ENCODE measurements around the gene KATNB1. TPM values are rescaled to one million over a fixed set of nuclear protein-coding genes. Genes with fewer than 3 reads are reported as not detected.
"Not testable (repeated sequence)": the region's sequence is repeated elsewhere in the genome, so short reads cannot be mapped to it uniquely, and the experiment has no call there.

Gene KATNB1
- total and polyA plus RNA-seq, 4 experiments from 2014 or later, result 23.6 to 26.1 (median 25.5) TPM

DNA sequence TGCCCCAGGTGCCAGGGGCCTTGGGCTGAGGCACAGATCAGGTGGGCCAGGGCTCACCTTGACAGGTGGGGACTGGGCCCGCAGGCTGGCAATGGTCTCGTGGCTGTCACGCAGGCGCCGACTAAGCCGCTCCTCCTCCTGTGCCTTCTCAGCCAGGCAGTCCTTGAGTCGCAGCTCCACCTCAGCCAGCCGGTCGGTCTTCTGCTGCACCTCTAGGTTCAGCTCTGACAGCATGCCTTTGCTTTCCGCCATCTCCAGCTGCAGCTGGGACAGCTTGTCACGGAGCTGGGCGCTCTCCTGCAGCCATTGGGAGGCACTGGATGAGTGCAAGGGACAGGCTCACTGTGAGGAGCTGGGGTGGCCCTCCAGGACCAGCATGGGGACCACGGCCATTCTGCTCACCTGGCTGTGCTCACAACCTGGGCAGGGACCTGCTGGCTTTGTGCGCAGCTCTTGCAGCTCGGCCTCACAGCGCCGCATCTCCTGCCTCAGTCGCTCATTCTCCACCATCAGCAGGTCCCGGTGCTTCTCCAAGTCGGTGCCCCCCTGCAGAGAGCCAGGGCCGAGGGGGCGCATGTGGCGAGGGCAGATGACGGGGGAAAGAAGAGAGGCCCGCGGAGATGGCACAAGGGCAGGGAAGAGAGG is 35.7 kb downstream of the KATNB1 start:
- Mint-ChIP-seq H3K9me3 (no peaks in the 10 kb centered on the region), H3K27ac (peak overlapping the region in 1 of 7 donors; percentile 11), H3K4me3 (no peak overlapping the region), H3K36me3 (no peaks in the 10 kb centered on the region), H3K27me3 (no peaks in the 10 kb centered on the region), H3K4me1 (no peaks in the 10 kb centered on the region)
- intact Hi-C loops (cut with micrococcal nuclease), result no loop called here
- Histone ChIP-seq H3K4me1 (ENCODE audit: insufficient read depth, low read length) (no peaks in the 10 kb centered on the region), H3K36me3 (ENCODE audit: insufficient read depth, low read length) (no peaks in the 10 kb centered on the region), H3K4me3 (ENCODE audit: low read length in 2 of 2) (no peak overlapping the region), H3K27me3 (ENCODE audit: insufficient read depth, low read length) (no peaks in the 10 kb centered on the region), H3K9me3 (ENCODE audit: control insufficient read depth in 1 of 2, low read length in 2 of 2) (no peaks in the 10 kb centered on the region), H3K27ac (ENCODE audit: low read depth, low read length) (no peak overlapping the region)
- CTCF ChIA-PET (ENCODE audit: partially characterized antibody), result no interaction called here
- POLR2A ChIA-PET (ENCODE audit: partially characterized antibody), result no interaction called here
- no peak for DNase-seq

DNA sequence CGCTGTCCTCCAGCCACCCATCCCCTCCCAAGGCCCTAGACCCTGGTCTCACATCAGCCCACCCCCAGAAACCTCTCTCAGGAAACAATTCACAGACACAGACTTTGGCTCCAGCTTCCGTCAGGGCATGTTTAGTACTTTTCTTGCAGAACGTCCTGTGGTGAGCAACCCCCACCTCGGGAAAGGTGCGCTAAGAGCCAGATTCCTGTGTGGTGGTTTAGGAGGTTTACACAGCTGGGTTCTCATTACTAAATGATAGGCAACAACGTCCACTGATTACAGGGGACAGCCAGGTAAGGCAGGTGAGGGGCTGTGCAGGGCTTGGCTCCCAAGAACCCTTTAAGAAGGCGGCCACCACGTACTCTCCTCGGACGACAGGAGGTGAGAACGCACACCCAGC is 37.4 kb downstream of the KATNB1 start:
- Mint-ChIP-seq H3K36me3 (no peaks in the 10 kb centered on the region), H3K4me1 (no peaks in the 10 kb centered on the region), H3K4me3 (no peak overlapping the region), H3K27ac (no peak overlapping the region), H3K9me3 (no peaks in the 10 kb centered on the region), H3K27me3 (no peaks in the 10 kb centered on the region)
- H3K27ac ChIP-seq (ENCODE audit: low read depth, low read length), result no peak overlapping the region
- H3K4me3 ChIP-seq (ENCODE audit: low read length in 2 of 2), result no peak overlapping the region
- H3K9me3 ChIP-seq (ENCODE audit: control insufficient read depth in 1 of 2, low read length in 2 of 2), result no peaks in the 10 kb centered on the region
- ChIA-PET POLR2A (ENCODE audit: partially characterized antibody) (no interaction called here), CTCF (ENCODE audit: partially characterized antibody) (no interaction called here)
- DNase-seq, result no peak
- no peaks in the 10 kb centered on the region for H3K4me1 ChIP-seq (ENCODE audit: insufficient read depth, low read length)
- H3K36me3 ChIP-seq (ENCODE audit: insufficient read depth, low read length), result no peaks in the 10 kb centered on the region
- H3K27me3 ChIP-seq (ENCODE audit: insufficient read depth, low read length), result no peaks in the 10 kb centered on the region
- intact Hi-C loops (cut with micrococcal nuclease), result no loop called here

DNA sequence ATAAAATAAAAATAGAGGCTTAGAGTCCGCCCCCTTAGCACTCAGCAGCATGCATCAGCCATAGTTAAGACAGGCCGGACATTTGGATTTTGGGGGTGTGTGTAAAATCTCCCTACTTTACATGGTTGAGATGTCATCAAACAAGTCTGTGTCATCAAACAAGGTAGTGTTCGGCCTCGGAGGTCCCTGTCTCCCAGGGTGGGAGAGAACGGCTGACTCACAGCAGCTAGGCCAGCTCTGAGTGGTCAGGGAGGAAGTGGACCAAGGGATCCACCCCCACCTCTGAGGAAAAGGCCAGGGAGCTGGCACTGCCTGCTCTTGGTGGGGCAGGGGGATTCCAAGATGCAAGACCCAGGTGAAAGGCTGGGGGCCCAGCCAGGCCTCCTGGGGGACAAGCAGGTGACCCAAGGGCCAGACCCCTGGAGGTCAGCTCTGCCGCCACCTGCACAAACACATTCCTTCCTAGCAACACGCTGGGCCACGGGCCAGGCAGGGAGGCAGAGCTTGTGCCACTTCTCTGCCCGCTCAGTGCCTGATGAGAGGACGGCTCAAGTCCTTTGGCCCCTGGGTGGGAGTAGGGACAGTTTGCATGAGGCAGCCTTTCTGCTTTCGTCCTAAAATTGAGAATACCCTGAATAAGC is 38.2 kb downstream of the KATNB1 start:
- no peaks in the 10 kb centered on the region for H3K27me3 Mint-ChIP-seq
- H3K27ac Mint-ChIP-seq, result no peak overlapping the region
- no peaks in the 10 kb centered on the region for H3K4me1 Mint-ChIP-seq
- no peaks in the 10 kb centered on the region for H3K36me3 ChIP-seq (ENCODE audit: insufficient read depth, low read length)
- ChIA-PET POLR2A (ENCODE audit: partially characterized antibody) (no interaction called here), CTCF (ENCODE audit: partially characterized antibody) (no interaction called here)
- DNase-seq, result no peak
- no peaks in the 10 kb centered on the region for H3K36me3 Mint-ChIP-seq
- H3K4me3 ChIP-seq (ENCODE audit: low read length in 2 of 2), result no peak overlapping the region
- H3K4me1 ChIP-seq (ENCODE audit: insufficient read depth, low read length), result no peaks in the 10 kb centered on the region
- no peaks in the 10 kb centered on the region for H3K9me3 Mint-ChIP-seq
- no peak overlapping the region for H3K27ac ChIP-seq (ENCODE audit: low read depth, low read length)
- intact Hi-C loops (cut with micrococcal nuclease), result no loop called here
- H3K27me3 ChIP-seq (ENCODE audit: insufficient read depth, low read length), result no peaks in the 10 kb centered on the region
- H3K4me3 Mint-ChIP-seq, result no peak overlapping the region
- no peaks in the 10 kb centered on the region for H3K9me3 ChIP-seq (ENCODE audit: control insufficient read depth in 1 of 2, low read length in 2 of 2)

DNA sequence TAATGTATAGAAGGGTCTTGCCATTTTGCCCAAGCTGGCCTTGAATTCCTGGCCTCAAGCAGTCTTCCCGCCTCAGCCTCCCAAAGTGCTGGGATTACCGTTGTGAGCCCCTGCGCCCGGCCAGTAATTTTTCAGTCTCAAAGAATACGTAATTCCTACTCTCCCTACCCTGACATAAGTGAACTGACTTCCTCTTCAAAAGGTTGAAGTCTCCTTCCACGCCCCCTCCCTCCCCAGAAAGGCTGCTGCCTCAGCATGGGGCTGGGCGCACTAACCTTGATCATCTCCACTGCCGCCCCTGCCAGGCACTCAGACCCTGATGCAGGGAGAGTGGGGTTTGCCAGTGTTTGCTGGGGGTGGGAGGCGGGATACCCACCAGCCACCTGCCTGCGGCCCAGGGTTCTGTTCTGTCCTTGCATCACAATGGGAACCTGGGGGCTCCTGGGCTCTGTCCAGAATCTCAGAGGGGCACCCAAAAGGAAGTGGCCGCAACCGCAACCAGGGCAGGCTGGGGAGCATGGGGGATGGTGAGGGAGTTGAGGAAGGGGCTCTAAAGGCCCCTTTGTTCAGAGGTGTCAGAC is 39.2 kb downstream of the KATNB1 start:
- H3K4me3 ChIP-seq (ENCODE audit: low read length in 2 of 2), result no peak overlapping the region
- ChIA-PET CTCF (ENCODE audit: partially characterized antibody) (no interaction called here), POLR2A (ENCODE audit: partially characterized antibody) (no interaction called here)
- no peaks in the 10 kb centered on the region for H3K36me3 ChIP-seq (ENCODE audit: insufficient read depth, low read length)
- H3K4me1 Mint-ChIP-seq, result no peaks in the 10 kb centered on the region
- H3K27ac ChIP-seq (ENCODE audit: low read depth, low read length), result no peak overlapping the region
- intact Hi-C loops (cut with micrococcal nuclease), result no loop called here
- H3K4me1 ChIP-seq (ENCODE audit: insufficient read depth, low read length), result no peaks in the 10 kb centered on the region
- no peak for DNase-seq
- no peaks in the 10 kb centered on the region for H3K27me3 Mint-ChIP-seq
- no peaks in the 10 kb centered on the region for H3K36me3 Mint-ChIP-seq
- H3K27me3 ChIP-seq (ENCODE audit: insufficient read depth, low read length), result no peaks in the 10 kb centered on the region
- H3K9me3 Mint-ChIP-seq, result no peaks in the 10 kb centered on the region
- H3K27ac Mint-ChIP-seq, result no peak overlapping the region
- no peaks in the 10 kb centered on the region for H3K9me3 ChIP-seq (ENCODE audit: control insufficient read depth in 1 of 2, low read length in 2 of 2)
- H3K4me3 Mint-ChIP-seq, result no peak overlapping the region

DNA sequence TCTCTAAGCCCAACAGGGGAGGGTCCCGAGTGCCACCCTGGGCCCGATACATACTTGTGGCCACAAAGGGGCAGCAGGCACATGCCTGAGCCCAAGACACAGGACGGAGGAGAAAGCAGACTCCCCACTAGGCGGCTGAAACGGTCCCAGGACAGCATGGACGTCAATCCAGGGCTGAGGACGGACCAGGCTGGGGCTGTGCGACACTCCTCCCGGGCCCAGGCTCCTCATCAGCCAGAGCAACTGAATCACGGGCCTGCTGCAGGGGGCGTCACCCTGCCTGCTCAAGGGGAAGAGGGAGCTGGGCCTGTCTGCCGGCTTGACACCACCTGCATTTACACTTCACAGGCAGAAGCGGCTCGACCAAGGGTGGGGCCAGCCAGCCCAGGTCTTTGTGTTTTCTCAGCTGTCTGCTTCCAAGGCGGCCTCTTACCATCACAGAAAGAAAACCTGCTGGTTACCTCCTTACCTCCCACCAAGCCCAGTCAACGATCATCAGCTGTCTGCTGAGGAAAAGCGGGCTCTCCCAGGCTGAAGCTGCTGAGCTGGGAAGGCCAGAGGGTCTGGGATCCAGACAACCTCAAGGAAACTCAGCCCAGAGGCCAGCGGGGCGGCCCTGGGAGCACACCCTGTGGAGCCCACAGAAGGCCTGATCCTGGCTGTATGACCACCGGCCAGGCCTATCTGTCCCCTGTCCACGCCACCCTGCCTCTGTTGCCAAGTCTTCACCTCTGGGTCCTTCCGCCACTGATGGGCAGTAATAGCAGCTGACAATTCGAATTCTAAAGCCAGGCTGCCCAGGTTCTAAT is 40.3 kb downstream of the KATNB1 start:
- POLR2A ChIA-PET (ENCODE audit: partially characterized antibody), result no interaction called here
- H3K27ac ChIP-seq (ENCODE audit: low read depth, low read length), result no peak overlapping the region
- Mint-ChIP-seq H3K4me1 (no peaks in the 10 kb centered on the region), H3K36me3 (no peaks in the 10 kb centered on the region), H3K27me3 (no peaks in the 10 kb centered on the region), H3K27ac (no peak overlapping the region), H3K9me3 (no peaks in the 10 kb centered on the region), H3K4me3 (no peak overlapping the region)
- H3K4me3 ChIP-seq (ENCODE audit: low read length in 2 of 2), result no peak overlapping the region
- no peaks in the 10 kb centered on the region for H3K36me3 ChIP-seq (ENCODE audit: insufficient read depth, low read length)
- H3K27me3 ChIP-seq (ENCODE audit: insufficient read depth, low read length), result no peaks in the 10 kb centered on the region
- CTCF ChIA-PET (ENCODE audit: partially characterized antibody), result no interaction called here
- no peaks in the 10 kb centered on the region for H3K9me3 ChIP-seq (ENCODE audit: control insufficient read depth in 1 of 2, low read length in 2 of 2)
- DNase-seq, result no peak
- intact Hi-C loops (cut with micrococcal nuclease), result no loop called here
- H3K4me1 ChIP-seq (ENCODE audit: insufficient read depth, low read length), result no peaks in the 10 kb centered on the region

DNA sequence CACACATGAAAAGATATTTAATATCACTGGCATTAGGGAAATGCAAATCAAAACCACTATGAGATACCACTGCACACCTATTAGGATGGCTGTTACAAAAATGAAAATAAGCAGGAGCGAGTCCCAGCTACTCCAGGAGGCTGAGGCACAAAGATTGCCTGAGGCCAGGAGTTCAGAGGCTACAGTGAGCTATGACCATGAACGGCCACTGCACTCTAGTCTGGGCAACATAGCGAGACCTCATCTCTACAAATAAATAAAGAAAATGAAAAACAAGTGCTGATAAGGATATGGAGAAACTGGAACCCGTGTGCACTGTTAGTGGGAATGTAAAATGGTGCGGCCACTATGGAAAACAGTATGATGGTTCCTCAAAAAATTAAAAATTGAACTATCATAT is 43.1 kb downstream of the KATNB1 start:
- Histone ChIP-seq H3K4me1 (ENCODE audit: insufficient read depth, low read length) (no peaks in the 10 kb centered on the region), H3K27me3 (ENCODE audit: insufficient read depth, low read length) (no peaks in the 10 kb centered on the region), H3K9me3 (ENCODE audit: control insufficient read depth in 1 of 2, low read length in 2 of 2) (no peaks in the 10 kb centered on the region), H3K36me3 (ENCODE audit: insufficient read depth, low read length) (no peaks in the 10 kb centered on the region), H3K27ac (ENCODE audit: low read depth, low read length) (no peak overlapping the region), H3K4me3 (ENCODE audit: low read length in 2 of 2) (no peak overlapping the region)
- DNase-seq, result no peak
- H3K9me3 Mint-ChIP-seq, result no peaks in the 10 kb centered on the region
- CTCF ChIA-PET (ENCODE audit: partially characterized antibody), result no interaction called here
- intact Hi-C loops (cut with micrococcal nuclease), result no loop called here
- no peaks in the 10 kb centered on the region for H3K27me3 Mint-ChIP-seq
- H3K36me3 Mint-ChIP-seq, result no peaks in the 10 kb centered on the region
- H3K27ac Mint-ChIP-seq, result no peak overlapping the region
- H3K4me3 Mint-ChIP-seq, result no peak overlapping the region
- H3K4me1 Mint-ChIP-seq, result no peaks in the 10 kb centered on the region
- POLR2A ChIA-PET (ENCODE audit: partially characterized antibody), result no interaction called here

DNA sequence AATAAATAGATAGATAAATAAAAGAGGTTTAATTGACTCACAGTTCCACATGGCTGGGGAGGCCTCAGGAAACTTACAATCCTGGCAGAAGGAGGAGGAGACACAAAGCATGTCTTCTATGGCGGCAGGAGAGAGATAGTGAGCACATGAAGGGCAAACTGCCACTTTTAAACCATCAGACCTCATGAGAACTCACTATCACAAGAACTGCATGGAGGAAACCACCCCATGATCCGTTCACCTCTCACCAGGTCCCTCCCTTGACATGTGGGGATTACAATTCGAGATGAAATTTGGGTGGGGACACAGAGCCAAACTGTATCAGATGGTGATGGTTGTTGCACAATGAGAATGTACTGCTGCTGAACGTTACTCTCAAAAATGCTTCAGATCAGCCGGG is 44.3 kb downstream of the KATNB1 start:
- POLR2A ChIA-PET (ENCODE audit: partially characterized antibody), result not testable (repeated sequence)

More for the DNA sequence above, 44.3 kb downstream of the KATNB1 start:
- H3K9me3 Mint-ChIP-seq; H3K27me3 Mint-ChIP-seq; H3K27ac ChIP-seq (ENCODE audit: low read depth, low read length); intact Hi-C loops (cut with micrococcal nuclease); H3K9me3 ChIP-seq (ENCODE audit: control insufficient read depth in 1 of 2, low read length in 2 of 2); H3K36me3 Mint-ChIP-seq; H3K4me1 ChIP-seq (ENCODE audit: insufficient read depth, low read length); H3K36me3 ChIP-seq (ENCODE audit: insufficient read depth, low read length); CTCF ChIA-PET (ENCODE audit: partially characterized antibody); H3K4me1 Mint-ChIP-seq; DNase-seq; H3K27ac Mint-ChIP-seq; H3K27me3 ChIP-seq (ENCODE audit: insufficient read depth, low read length); H3K4me3 Mint-ChIP-seq; H3K4me3 ChIP-seq (ENCODE audit: low read length in 2 of 2): not testable (repeated sequence)
